GM19468 (cell line): Measurements from ENCODE around the gene INSIG1.

Source experiments
- ATAC-seq: cut with Tn5 transposase; IDR thresholded peaks from one replicate; pipeline ENCODE4 v1.9.1; 2021; ENCODE audit warnings: mild to moderate bottlenecking, moderate library complexity, moderate number of reproducible peaks; ENCODE audit not compliant: unreplicated experiment; ENCODE audit errors: extremely low read depth

INSIG1 gene

DNA sequence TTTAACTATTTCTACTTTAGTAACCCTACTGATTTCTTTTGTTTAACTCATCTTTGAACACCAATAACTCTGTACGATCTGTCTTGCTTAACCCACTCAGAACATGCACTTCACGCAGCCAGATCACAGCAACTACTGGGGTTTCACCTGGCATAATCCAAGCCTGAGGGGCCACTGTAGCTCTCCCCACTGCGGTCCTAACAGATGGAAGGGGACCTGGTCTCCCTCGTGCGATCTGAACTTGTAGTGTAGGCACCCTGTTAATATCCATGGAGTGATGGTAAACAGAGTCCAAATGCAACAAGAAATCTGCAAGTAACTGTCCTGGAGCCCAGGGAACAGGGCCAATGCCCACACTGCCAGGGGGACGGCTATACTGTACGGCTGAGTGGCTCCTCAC is 45.5 kb downstream of the INSIG1 start:
- ATAC-seq: no peak

DNA sequence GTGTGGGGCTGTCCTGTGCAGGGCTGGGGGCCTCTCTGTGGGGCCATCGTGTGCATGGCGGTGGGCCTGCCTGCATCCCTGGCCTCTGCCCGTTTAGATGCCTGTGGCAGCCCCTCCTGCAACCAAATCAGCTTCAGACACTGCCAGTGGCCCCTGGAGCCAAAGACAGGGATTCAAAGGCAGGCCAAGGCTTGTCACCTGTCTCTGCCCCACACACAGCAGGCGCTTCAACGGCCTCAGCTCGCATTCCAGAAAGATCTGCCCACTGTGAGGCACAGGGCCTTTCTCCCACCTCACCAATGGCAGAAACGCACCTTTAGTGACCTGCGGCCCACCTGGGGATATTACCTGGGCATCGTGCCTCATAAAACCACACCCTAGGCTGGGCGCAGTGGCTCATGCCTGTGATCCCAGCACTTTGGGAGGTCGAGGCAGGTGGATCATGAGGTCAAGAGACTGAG is 46.0 kb downstream of the INSIG1 start:
- no peak for ATAC-seq

DNA sequence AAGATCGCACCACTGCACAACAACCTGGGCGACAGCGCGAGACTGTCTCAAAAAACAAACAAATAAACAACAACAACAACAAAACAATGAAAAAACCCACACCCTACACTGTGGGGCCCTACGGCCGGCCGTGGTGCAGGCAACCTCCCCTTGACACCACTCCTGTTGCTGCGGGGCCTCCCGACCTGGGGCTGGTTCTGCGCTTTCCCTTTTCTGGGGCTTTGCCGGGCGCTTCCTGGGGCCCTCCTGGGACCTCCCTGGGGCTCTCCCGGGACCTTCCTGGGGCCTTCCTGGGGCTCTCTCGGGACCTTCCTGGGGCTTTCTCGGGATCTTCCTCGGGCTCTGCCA is 46.6 kb downstream of the INSIG1 start:
- ATAC-seq: no peak

DNA sequence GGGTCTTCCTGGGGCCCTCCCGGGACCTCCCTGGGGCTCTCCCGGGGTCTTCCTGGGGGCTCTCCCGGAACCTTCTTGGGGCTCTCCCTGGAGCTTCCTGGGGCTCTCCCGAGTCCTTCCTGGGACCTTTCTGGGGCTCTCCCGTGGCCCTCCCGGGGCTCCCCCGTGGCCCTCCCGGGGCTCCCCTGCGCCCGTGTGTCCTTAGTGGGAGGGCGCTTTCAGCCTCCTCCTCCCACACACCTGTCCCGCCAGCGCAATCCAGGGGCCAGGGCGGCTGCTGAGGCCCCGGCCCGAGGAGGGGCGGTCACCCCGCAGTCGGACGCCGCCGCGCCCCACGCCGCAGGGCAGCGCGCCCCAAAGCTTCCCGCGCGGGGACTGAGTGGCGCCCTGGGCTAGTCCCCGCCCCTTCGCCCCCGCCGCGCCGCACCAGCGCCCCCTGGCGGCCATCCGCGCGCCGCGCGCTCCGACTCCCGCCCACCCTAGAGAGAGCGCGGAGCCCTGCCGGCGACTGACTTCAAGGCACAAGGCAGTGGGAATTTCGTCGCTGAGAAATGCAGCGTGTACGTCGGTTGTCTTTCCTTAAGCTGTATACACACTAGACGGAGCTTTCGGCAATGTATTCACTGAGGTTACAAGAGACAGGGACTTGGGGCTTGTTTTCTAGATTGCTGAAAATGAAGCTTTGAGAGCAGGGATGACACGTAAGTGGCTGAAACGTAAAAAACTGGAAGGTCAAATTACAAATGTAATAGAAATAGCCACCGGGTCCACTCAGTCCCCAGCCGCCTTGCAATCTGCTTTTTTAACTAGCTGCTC is 47.1 kb downstream of the INSIG1 start:
- ATAC-seq: peak; percentile 70

DNA sequence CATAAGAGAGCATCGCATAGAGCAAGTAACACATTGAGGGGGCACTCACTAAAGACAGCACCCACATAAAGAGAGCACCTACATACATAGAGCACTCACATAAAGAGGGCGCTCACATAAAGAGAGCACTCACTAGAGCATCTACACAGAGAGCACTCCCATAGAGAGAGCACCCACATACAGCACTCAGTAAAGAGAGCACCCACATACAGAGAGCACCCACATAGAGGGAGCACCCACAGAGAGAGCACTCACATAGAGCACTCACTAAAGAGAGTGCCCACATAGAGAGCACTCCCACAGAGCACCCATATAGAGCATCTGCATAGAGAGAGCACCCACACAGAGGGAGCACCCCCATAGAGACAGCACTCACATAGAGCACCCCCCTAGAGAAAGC is 47.8 kb downstream of the INSIG1 start:
- ATAC-seq: no peak

DNA sequence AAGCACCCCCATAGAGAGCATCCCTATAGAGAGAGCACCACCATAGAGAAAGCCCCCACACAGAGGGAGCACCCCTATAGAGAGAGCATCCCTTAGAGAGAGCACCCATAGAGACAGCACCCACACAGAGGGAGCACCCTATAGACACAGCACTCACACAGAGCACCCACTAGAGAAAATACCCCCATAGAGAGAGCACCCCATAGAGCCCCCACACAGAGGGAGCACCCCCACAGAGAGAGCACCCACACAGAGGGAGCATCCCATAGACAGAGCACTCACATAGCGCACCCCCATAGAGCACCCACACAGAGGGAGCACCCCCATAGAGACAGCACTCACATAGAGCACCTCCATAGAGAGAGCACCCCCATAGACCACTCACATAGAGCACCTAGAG is 48.6 kb downstream of the INSIG1 start:
- no peak for ATAC-seq

DNA sequence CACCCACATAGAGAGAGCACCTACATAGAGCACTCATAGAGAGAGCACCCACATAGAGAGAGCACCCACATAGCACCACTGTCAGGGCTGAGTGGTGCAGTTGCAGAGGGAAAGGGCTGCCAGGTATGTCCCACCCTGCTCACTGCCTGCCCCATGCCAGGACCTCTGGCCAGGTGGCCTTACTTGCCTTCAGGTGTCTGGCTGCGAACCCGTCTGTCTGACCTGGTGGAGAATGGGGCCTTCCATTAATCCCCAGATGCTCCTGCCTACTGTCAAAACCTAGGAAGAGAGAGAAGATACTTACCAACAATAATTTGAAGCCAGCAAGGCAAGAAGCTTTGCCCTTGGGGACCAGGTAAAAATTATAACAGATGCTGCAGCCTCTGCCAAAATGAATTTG is 51.1 kb downstream of the INSIG1 start:
- ATAC-seq: no peak

DNA sequence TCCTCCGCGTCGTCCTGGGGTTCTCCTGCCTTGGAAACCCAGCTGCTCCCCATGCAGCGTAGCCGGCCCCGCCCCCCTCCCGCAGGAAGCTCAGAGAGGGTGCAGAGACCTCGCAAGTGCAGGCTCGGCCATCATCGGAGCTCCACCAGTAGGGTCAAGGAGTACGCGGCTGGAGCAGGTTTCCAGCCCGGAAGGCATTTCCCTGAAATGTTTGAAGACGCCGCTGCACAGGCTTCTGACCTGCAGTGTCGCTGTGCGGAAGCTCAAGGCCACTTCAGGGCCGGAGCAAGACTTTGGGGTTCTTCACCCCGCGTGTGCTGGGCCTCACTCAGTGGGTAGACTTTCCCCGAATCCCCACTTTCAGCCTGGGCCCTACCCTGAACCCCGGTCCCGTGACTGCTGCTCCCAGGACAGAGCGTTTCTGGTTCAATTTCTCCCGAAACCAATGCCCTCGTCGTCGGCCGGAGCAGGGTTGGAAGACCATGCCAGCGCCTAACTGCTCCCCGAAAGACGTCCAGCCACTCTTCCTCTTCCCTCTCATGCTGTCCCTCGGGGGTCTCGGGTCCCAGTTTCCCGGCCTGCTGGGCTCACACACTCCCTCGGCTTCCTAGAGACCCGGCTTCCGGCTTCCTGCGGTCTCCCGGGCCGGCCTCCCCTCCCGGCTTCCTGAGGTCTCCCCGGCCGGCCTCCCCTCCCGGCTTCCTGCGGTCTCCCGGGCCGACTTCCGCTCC is 52.1 kb downstream of the INSIG1 start:
- ATAC-seq: no peak

DNA sequence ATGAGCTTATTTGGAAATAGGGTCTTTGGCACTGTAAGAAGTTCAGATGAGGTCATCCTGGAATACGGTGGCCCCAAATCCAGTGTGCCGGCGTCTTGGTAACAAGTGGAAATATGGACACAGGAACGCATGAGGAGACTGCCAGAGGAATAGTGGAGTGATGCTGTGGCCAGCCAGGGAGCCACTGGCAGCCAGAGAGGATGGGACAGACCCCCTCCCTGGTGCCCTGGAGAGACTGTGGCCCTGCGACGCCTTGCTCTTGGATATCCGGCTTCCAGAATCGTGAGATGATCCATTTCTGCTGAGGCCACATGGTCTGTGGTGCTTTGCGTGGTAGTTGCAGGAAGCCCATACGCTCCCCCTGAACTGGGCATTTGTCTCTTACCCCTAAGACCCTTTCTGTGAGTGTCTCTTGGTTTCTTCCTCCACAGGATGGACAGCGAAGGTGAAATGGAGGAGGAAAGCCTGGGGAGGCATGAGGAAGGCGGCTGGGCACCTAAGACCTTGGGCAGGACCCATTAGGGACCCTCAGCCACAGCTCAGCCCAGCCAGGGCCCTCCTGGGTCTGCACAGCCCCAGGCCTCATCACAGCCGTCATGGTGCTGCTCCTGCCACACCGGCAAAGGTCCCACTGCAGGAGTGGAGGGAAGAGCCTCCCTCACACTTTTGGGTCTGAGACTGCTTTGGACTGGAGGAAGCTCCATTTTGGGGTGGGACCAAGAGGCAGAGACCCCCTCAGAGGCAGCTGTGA is 53.6 kb downstream of the INSIG1 start:
- no peak for ATAC-seq

DNA sequence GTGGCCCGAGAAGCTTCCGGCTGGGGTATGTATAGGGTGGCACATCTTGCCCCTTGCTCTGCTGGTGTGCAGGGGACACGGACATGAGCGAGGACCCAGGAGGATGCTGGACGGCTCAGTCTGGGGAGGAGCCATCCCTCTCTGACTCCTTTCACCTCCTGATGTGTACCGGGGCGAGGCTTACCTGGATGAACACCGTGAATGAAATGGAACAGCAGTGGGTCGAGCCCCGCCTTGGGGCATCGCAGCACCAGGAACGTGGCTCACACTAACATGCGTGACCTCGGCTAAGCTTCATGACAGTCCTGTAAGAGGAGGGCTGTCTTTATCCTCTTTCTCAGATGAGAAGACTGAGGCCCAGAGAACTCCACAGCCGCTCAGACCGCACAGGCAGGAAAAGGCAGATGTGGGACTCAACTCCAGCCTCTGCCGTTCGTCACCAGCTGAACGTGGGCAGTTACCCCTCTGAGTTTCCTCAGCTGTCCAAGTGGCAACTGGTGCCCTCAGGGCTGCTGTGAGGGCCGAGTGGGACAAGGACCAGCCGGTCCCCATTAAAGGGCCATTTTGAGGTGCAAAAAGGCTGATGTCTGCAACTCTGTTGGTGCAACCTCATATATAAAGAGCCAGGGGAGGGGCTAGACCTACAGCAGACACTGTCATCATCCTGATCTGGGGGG is 54.5 kb downstream of the INSIG1 start:
- no peak for ATAC-seq

DNA sequence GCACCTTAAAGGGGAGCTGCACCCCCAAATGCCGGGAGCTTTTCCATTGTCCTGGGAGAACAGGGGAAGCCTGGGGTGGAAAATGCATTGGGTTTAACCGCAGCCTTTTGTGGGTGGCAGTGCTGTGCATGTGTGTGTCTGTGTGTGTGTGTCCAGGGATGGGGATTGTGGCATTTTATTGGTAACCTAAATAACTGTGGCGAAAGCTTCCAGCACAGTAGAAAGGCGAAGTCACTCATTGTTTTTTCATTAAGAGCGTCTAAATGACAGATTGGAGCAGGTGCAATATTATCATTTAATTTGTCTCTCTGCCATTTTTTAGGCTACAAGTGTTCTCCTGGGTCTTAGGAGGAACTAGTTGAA is 55.1 kb downstream of the INSIG1 start:
- ATAC-seq: no peak

DNA sequence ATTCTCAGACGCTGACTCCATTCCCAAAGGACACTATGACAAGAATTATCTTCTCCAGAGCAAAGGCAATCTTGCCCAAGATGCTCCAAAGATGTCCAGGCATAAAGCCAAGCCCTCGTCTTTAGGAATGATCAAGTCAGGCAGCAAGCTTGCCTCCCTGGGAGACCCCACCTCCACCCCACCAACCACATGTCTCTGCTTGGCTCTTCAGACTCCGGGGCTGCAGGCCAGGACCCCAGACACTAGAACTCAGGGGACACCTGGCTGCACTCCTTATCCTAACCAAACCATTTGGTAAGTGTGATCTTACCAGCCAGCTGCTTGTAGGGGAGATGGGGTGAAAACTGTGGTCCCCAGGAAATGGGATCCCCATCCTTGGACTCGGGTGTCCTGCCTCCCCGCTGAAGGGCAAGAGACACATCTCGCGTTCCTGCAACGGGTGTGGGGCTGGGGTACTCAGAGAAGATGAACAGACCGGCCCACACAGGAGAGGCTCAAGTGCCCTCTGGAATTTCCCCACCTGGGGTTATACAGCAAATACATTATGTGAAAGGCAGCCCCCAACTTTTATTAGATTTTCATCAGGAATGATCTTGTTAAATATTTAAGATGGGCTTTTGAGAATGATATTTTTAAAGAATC is 55.7 kb downstream of the INSIG1 start:
- ATAC-seq: no peak

DNA sequence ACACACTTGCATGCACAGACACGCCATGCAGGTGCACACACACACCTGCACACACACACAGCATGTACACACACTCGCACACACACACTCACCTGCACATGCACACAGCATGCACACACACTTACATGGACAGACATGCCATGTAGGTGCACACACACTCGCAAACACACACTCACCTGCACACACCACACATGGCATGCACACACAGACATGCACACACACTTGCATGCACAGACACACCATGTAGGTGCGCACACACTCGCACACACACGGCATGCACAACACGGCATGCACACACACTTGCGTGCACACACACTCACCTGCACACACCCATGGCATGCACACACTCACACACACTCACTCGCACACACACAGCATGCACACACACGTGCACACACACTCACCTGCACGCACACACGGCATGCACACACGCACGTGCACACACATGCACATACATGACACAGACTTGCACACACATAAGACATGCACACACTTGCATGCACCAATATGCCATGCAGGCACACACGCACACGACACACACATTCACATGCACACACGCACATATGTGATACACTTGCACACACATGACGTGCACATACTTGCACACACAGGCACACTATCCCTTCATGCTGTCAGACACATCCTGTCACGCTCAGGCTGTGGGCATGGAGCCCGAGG is 56.8 kb downstream of the INSIG1 start:
- no peak for ATAC-seq

DNA sequence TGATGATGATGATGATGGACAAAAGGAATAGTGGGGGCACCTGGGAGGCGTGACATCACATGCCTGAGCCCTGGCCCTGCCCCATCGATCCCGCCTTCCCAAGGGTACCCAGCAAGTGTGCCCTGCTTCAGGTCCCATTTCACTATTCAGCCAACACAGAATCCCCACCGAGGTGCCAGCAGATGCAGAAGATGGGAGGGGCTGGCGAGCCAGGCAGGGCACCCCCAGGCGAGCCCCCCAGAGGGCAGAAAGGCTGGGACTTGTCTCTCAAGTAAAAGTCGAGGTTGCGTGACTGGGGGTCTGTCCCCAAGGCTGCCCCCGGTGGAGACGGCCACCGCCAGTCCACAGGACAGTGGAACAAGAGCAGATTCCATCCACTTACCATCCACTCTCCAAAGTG is 57.5 kb downstream of the INSIG1 start:
- ATAC-seq: no peak

DNA sequence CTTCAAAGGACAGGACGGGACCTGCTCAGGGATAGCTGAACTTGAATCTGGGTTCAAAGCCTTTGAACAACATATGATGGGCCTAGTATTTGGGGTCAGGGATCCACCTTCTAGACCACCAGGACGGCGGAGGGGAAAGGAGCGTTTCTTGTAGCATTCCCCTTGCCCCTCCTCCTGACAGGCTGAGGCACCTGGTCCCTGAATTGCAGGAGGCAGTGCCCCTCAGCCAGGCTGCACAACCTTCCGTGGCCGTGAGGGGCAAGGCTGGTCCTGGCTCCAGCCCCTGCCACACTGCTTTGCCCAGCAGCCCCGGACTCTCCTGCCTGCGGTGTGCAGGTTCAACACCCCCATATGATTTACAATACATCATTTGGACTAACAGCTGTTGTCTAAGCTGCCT is 58.1 kb downstream of the INSIG1 start:
- no peak for ATAC-seq

DNA sequence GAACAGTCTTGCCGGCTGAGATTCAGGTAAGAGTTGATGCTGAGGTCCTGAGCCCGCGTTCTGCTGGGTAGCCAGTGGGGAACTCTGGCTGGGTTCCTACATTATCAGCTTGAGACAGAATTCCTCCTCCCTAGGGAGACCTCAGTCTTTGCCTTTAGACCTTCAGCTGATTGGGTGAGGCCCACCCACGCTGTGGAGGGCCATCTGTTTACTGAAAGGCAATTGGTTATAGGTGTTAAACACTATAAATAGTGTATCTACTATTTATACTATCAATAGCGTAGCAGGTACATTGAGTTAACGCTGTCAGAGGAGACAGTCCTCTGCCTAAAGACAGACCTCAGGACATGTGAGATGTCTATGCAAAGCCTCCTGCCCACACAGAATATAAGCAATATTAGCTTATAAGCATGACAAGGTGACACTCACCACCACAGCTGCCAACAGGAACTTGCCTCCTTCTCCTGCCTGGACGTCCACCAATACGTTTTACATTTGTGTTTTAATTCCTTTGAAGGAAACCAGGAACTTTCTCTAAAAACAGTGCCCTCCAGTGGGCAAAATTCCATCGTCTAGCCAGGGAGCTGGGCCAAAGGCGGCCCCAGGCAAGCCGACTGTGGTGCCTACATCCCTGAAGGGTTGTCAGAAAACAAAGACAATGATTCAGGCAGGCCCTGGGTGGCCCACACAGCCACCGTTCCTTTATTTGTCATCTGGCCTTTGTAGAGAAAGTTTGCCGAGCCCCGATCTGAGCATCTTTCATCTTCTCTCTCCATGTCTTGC is 58.8 kb downstream of the INSIG1 start:
- ATAC-seq: no peak

DNA sequence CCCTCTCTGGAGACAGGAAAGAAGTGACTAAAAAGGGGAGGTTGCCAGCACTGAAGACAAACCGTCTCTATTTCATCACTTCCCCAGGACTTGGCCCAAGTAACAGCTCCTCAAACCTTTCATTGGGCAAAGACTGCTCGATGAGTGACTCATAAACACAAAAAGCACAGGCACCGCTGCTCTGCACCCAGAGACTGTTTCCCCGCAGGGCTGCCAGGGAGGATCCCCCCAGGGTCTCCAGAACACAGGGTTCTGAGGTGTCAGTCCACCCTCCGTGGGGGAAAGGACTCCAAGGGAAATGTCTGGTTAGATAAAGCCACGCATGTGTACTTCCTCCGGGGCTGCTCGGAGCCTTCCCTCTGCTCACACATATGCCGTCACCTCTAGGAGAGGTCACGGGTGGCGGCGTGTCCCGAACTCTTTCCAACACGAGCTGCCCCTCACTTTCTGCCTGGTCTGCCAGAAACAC is 59.9 kb downstream of the INSIG1 start:
- no peak for ATAC-seq

DNA sequence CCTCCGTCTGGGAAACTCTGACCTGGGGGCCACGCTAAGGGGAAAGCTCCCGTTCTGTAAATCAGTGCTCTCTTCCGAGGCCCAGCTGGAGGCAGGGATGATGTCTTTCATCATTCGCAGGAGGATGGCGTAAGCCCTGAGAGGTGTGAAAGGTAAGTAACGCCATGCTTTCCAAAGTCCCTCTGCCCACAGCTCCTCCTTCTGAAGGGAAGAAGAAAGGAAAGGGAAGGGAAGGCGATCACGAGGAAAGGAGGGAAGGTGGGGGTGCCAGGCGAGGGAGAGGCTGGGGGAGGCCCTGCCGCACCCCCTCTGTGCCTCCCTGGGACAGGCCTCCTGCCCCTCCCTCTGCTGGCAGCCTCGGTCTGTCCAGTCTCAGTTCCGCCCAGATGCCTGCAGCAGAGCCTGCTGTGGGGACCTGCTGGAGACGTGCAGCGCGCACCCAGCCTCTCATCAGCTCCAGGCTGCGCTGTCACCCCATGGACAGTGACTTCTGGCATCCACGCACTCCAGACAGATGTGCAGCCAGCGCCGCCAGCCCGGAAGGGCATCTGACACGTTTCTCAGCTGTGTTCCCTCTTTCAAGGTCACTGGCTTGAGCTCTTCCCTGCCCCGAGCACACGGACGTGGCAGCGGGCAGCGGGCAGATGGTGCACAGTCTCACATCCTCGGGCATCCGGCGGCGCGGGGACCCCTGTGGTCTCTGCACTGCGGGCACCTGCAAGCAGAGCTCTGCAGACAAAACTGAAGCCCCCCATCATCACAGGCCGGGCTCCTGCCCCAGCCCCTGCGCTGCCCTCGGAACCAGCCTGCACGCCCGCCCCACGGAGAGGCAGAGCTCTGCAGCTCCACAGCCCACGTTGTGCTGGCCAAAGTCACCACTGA is 60.6 kb downstream of the INSIG1 start:
- no peak for ATAC-seq
